Fibroblast of the conjunctiva (primary cell): ENCODE results near the gene GUCY1B1.

Source experiments
- DNase-seq: peaks from one replicate; pipeline ENCODE4 v3.0.0-alpha.2; 2010; ENCODE audit warnings: low read depth

GUCY1B1 gene

GRCh38 chr4:155799116-155799793 lies 40.4 kb downstream of the GUCY1B1 start:
- DNase-seq, result no peak

DNA sequence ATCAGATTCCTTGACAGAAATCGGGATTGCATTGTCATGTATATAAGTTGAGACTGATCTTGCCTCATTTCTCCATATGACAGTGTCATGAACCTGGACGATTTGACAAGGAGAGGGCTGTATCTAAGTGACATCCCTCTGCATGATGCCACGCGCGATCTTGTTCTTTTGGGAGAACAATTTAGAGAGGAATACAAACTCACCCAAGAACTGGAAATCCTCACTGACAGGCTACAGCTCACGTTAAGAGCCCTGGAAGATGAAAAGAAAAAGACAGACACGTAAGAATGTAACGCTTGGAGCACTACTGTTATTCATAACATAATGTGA lies 40.9 kb downstream of the GUCY1B1 start:
- DNase-seq, result no peak

DNA sequence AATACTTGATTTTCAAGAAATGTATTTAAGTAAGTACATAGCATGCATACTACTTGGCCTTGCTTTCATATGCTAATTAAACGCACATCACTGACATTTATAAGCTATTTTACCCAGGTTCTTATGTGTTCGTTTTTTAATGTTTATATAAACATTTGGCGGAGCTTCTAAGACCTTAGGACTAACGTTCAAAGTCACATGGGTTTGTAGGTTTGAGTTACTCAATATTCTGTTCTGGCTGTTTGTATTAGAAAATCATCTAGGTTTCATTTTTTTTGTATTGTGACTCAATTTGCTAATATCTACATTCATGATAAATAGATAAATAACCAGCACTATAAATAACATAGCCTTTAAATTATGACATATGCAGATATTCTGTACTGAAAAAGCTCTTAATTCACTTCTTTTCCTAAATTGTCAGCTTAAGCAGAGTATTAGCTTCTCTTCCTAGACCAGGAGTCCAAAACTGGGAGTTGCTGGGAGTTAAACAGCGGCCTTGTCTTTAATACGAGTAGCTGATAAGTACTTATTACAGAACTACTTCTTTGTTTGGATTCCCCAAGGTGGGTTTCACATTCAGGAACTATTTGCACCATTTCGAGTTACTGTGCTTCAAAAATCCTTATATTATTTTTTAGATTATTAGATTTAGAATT lies 42.0 kb downstream of the GUCY1B1 start:
- no peak for DNase-seq

- DNase-seq, result no peak
Observed at GRCh38 chr4:155802190-155802959, 43.6 kb downstream of the GUCY1B1 start.

DNA sequence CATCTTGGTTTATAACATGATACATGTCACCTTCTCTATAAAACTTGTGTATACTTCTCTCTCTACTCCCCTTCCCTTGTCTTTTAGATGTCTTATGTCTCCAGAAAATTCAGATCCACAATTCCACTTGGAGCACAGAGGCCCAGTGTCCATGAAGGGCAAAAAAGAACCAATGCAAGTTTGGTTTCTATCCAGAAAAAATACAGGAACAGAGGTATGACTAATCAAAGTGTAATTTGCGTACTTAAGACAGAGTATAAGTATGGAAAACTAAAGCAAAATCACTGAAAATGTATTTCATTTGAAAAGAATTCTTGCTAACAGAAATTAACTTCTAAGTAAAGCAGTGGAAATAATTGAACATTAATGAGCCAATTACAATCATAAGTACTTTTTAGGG lies 46.2 kb downstream of the GUCY1B1 start:
- no peak for DNase-seq

- DNase-seq, result no peak
Observed at GRCh38 chr4:155807021-155807420, 48.2 kb downstream of the GUCY1B1 start.

- peak; percentile 82 for DNase-seq
Observed at GRCh38 chr4:155809835-155810234, 51.0 kb downstream of the GUCY1B1 start.

DNA sequence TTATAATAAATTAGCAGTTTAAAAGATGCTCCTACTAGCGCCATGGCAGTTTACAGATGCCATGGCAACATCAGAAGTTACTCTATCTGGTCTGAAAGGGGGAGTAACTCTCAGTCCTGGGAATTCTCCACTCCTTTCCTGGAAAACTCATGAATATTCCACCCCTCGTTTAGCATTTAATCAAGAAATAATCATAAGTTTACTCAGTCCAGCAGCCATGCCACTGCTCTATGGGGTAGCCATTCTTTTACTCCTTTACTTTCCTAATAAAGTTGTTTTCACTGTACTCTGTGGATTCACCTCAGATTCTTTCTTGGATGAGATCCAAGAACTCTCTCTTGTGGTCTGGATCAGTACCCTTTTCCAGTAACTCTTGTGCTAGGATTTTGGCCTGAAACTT lies 52.3 kb downstream of the GUCY1B1 start:
- no peak for DNase-seq

DNA sequence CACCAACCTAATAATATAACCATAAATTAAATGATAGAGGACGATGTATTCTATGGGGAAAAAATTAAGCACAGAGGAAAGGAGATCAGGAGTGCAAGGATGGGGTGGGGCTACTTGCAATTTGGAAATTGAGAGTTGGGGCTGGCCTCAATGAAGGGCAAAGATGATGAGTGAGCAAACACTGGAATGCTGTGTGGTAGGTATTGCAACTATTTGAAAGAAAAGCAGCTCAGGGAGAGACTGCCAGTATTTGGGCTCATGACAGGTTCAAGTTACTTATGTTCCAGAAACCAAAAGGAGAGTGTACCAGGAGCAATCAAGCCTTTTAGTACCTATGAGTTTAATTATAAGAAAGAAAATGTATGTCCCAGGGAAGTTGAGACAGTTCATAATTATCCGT lies 59.8 kb downstream of the GUCY1B1 start:
- DNase-seq, result no peak

DNA sequence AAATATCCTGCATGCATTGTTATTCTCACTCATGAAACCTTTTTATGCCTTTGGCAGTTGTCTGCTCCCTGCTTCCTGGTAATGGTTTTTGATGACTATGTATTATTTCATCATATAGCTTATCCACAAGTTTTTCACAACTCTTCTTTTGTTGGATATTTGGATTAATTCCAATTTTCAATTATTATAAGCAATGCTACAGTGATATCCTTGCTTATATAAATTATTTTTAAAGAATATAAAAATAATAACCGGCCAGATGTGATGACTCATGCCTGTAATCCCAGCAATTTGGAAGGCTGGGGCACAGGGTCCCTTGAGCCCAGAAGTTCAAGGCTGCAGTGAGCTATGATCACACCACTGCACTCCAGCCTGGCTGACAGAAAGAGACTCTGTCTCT lies 60.2 kb downstream of the GUCY1B1 start:
- DNase-seq, result peak; percentile 21

GRCh38 chr4:155820887-155821518 lies 62.2 kb downstream of the GUCY1B1 start:
- no peak for DNase-seq

DNA sequence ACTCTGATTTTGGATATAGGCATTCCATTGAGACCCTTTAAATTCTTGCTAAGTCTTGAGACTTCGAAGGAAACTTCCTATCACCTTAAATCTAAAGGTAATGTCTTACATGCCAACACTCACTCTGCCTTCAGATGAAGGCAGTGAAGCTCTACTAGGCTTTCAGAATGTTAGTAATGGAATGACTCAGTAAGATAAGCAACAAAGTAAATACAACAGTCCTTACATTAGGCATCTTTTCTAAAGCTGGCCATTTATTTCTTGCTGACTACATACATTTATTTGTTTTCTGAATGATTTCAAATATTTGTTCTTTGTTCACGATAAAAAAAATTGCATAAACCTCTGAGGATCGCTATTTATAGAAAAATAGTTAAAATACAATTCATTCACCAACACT lies 63.8 kb downstream of the GUCY1B1 start:
- DNase-seq, result no peak

DNA sequence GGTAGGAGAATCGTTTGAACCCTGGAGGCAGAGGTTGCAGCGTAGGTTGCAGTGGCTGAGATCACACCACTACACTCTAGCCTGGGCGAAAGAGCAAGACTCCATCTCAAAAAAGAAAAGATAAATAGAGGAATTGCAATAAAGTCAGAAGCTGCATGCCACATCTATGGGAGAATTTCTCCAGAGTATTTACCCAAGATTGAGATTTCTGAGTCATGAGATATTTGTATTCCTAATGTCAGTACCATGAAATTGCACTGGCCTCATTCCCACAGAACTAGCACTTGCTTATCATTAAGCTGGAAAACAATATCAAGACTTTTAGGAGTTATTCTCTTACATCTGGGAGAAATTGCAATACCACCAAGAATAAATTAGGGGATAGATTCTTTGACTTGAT lies 69.8 kb downstream of the GUCY1B1 start:
- DNase-seq, result no peak

GRCh38 chr4:155832664-155833063 lies 73.8 kb downstream of the GUCY1B1 start:
- DNase-seq, result no peak

GRCh38 chr4:155837203-155837796 lies 78.5 kb downstream of the GUCY1B1 start:
- DNase-seq, result no peak

- no peak for DNase-seq
Observed at GRCh38 chr4:155842080-155842479, 83.3 kb downstream of the GUCY1B1 start.

- DNase-seq, result no peak
Observed at GRCh38 chr4:155846929-155847328, 88.1 kb downstream of the GUCY1B1 start.

DNA sequence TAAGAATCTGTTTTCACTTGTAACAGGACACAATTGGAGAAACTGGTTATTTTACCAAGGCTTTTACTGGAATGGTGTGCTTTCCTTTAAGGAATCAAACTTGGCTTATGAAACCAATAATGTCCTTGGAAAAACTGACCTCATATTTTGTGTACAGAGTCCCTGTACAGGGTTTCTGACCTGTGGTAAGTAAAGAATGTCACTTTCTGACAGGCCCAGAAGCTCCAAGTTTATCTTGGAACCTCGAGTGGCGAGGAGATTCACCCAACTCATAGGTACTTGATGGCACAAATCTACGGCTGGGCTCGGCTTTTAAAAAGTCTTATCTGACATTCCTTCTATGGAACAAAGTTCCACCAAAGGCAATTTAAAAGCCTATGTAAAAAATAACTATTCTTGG lies 90.2 kb downstream of the GUCY1B1 start:
- no peak for DNase-seq

- DNase-seq, result no peak
Observed at GRCh38 chr4:155853189-155853588, 94.4 kb downstream of the GUCY1B1 start.

DNA sequence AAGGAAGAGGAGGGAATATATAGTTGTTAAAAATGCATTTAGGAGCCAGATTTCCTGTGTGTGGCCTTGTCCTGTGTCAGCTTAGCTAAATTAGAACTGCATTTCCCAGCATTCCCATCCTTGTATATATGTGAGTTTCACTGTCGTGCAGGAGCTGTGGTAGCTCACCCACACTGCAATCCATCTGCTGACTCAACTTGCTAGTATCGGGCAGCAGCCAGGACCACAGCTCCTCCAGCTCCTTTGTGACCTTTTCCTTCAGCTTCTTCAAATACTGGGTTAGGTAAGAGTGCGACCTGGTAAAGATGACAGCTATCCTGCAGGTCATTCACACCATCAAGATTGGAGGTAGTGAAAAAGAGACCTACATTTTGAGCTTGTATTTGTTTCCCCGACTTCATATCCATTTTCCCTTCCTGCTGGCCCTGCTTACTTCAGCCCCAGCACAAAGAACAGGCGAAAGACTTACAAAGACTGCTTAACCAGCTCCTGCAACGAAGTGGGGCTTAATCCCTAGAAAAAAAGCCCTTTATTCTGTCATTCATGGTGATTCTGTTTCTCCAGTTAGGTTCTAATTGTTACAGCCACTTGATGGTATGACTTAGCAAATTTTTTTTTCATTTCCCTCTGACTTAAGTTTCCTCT lies 95.9 kb downstream of the GUCY1B1 start:
- DNase-seq, result no peak

DNA sequence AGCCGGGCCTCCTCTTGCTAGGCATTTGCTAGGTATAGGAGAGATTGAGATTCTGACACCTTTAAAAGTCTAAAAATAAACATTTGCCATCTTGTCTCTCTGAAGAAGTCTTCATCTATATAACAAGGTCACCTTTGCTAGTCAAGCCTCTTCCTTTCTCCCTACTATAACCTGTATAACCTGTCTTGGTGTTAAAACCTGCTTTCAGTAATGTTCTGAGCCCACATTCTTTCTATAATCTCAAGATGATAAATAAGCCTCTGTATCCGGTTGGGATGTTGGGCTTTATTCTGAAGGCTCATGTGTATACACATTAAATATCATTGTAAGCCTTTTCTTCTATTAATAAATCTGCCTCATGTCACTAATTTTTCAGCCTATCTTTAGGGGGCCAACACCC lies 97.1 kb downstream of the GUCY1B1 start:
- DNase-seq, result no peak
